Cardiac fibroblast (primary cell): Measurements from ENCODE around the gene TMEM132E.

Experiments
- DNase-seq, 2 donors: peaks; one replicate each; pipeline versions ENCODE4 v3.0.0 to v3.0.0-alpha.2; 2010; ENCODE audit warnings: low read depth in 2 of 2
- H3K4me3 ChIP-seq, 2 donors: replicated peaks in 1 of 2; 1 replicate in 1 of 2; 2 replicates in 1 of 2; pipeline ENCODE4 v1.5.1; 2011; ENCODE audit warnings: low read depth in 2 of 2, low read length in 2 of 2, mild to moderate bottlenecking in 2 of 2, moderate library complexity in 1 of 2
- CTCF ChIP-seq: IDR thresholded peaks from one replicate; pipeline ENCODE4 v1.5.1; 2011; ENCODE audit warnings: low read depth, mild to moderate bottlenecking, low read length, inconsistent platforms

The TMEM132E gene

GRCh38 chr17:34673995-34674890, 94.9 kb downstream of the TMEM132E start:
- no peak for DNase-seq
- H3K4me3 ChIP-seq, result no peak overlapping the region
- no peak for TF ChIP-seq CTCF

GRCh38 chr17:34675143-34675542, 95.8 kb downstream of the TMEM132E start:
- no peak overlapping the region for H3K4me3 ChIP-seq
- DNase-seq, result no peak
- no peak for TF ChIP-seq CTCF

- no peak for DNase-seq
- TF ChIP-seq CTCF, result no peak
- no peak overlapping the region for H3K4me3 ChIP-seq
These were observed 96.2 kb downstream of the TMEM132E start for GRCh38 chr17:34675605-34676004.

- DNase-seq, result no peak
- H3K4me3 ChIP-seq, result no peak overlapping the region
These were observed 100.8 kb downstream of the TMEM132E start for GRCh38 chr17:34680151-34680550.

GRCh38 chr17:34682305-34682704, 102.9 kb downstream of the TMEM132E start:
- H3K4me3 ChIP-seq, result no peak overlapping the region
- DNase-seq, result no peak
- TF ChIP-seq CTCF, result no peak

More at GRCh38 chr17:34680151-34680550, 100.8 kb downstream of the TMEM132E start:
- TF ChIP-seq CTCF, result no peak

- no peak for TF ChIP-seq CTCF
- no peak for DNase-seq
These were observed 104.0 kb downstream of the TMEM132E start for GRCh38 chr17:34683390-34683789.

More at GRCh38 chr17:34683390-34683789, 104.0 kb downstream of the TMEM132E start:
- H3K4me3 ChIP-seq, result no peak overlapping the region
